K562 (cell line): ENCODE data around the gene TGM1. TPM values are rescaled to one million over a fixed set of nuclear protein-coding genes. Genes with fewer than 3 reads are reported as not detected.

Source experiments
- CHAMP1 ChIP-seq: fragments of 450-650 bp; IDR thresholded peaks from 2 replicates; pipeline ENCODE4 v1.6.1; 2016; ENCODE audit warnings: mild to moderate bottlenecking
- ETV5 ChIP-seq: sonication (generic); formaldehyde crosslinking; IDR thresholded peaks from 2 replicates; pipeline ENCODE4 v1.4.0; 2020; ENCODE audit warnings: low read depth, mild to moderate bottlenecking, missing genetic modification reagents
- FOXK2 ChIP-seq, 2 experiments: fragments of 450-650 bp; IDR thresholded peaks in 1 of 2; conservative IDR thresholded peaks in 1 of 2; 2 replicates each; pipeline ENCODE4 v1.6.1; 2016; ENCODE audit warnings: low read depth in 2 of 2, mild to moderate bottlenecking in 1 of 2
- FOXM1 ChIP-seq, 2 experiments: fragments of 450-650 bp in 1 of 2; sonication (generic) in 1 of 2; formaldehyde crosslinking in 1 of 2; IDR thresholded peaks; 2 replicates each; pipeline versions ENCODE4 v1.6.1 to v1.9.0; 2017 to 2022; ENCODE audit warnings: low read depth in 2 of 2, mild to moderate bottlenecking in 2 of 2, missing genetic modification reagents in 1 of 2, moderate library complexity in 1 of 2
- FUS ChIP-seq: fragments of 200-400 bp; formaldehyde crosslinking; optimal IDR thresholded peaks from 2 replicates; pipeline ENCODE3; 2017; ENCODE audit warnings: low read depth, low read length
- HDAC1 ChIP-seq, 2 experiments: fragments of 450-650 bp; IDR thresholded peaks; 2 replicates each; pipeline ENCODE4 v1.6.1; 2016 to 2017; ENCODE audit warnings: inconsistent platforms in 1 of 2, mild to moderate bottlenecking in 1 of 2, moderate library complexity in 1 of 2
- HMG20A ChIP-seq: fragments of 450-650 bp; formaldehyde crosslinking; conservative IDR thresholded peaks from 2 replicates; pipeline ENCODE4 v1.4.0; 2020; ENCODE audit warnings: mild to moderate bottlenecking, mixed read lengths
- MAZ ChIP-seq, 2 experiments: fragments of 450-650 bp in 1 of 2; sonication (generic) in 1 of 2; formaldehyde crosslinking; IDR thresholded peaks in 1 of 2; conservative IDR thresholded peaks in 1 of 2; 2 replicates each; pipeline versions ENCODE4 v1.4.0 to v1.5.0; 2020; ENCODE audit warnings: mild to moderate bottlenecking in 1 of 2, missing genetic modification reagents in 1 of 2
- MNT ChIP-seq, 2 experiments: fragments of 450-650 bp; conservative IDR thresholded peaks; 2 replicates each; pipeline ENCODE4 v1.6.1; 2017; ENCODE audit warnings: mild to moderate bottlenecking in 2 of 2, moderate library complexity in 2 of 2
- NR2C2 ChIP-seq, 2 experiments: fragments of 200-800 bp in 1 of 2; sonication (Bioruptor generic) in 1 of 2; sonication (generic) in 1 of 2; formaldehyde crosslinking in 1 of 2; IDR thresholded peaks; 2 replicates each; pipeline versions ENCODE4 v1.6.1 to v1.8.0; 2016 to 2022; ENCODE audit warnings: mild to moderate bottlenecking in 1 of 2, missing compliant biosample characterization in 1 of 2, missing genetic modification characterization in 1 of 2, missing genetic modification reagents in 1 of 2
- NR2F6 ChIP-seq: fragments of 450-650 bp; formaldehyde crosslinking; IDR thresholded peaks from 2 replicates; pipeline ENCODE4 v1.4.0; 2020; ENCODE audit warnings: mild to moderate bottlenecking
- ZBTB2 ChIP-seq: fragments of 450-650 bp; IDR thresholded peaks from 2 replicates; pipeline ENCODE4 v1.6.1; 2016; ENCODE audit warnings: antibody characterized with exemption
- polyA plus RNA-seq, 8 experiments: library from polyadenylated mRNA; depleted of rRNA in 4 of 8; stranded (reverse) in 5 of 8; unstranded in 3 of 8; fragments of >200 nt; fragmentation: Nextera tagmentation in 2 of 8; fragmentation: Illumina TruSeq in 1 of 8; extraction: Ambion mirVana in 2 of 8; extraction: Trizol in 1 of 8; gene quantifications; 2 replicates each; pipeline versions ENCODE4 v1.2.1 to v1.2.3, GENCODE V29; 2011 to 2014; ENCODE audit warnings: inconsistent platforms in 1 of 8, missing spikeins in 1 of 8
- total RNA-seq, 7 experiments: library from RNA; depleted of rRNA in 6 of 7; stranded (reverse); fragments of >200 nt in 6 of 7; fragmentation: Illumina TruSeq in 2 of 7; extraction: Trizol in 2 of 7; gene quantifications; 2 replicates each; pipeline versions ENCODE4 v1.2.1 to v1.2.3, GENCODE V29; 2011 to 2021; ENCODE audit warnings: low replicate concordance in 1 of 7
- TF ChIP-seq, protein P1 (sequence below): fragments of 450-650 bp; IDR thresholded peaks from 2 replicates; pipeline ENCODE4 v1.6.1; 2017; ENCODE audit warnings: antibody characterized with exemption, mild to moderate bottlenecking
- TF ChIP-seq, protein P2 (sequence below), 2 experiments: fragments of 200-800 bp in 1 of 2; sonication (Bioruptor generic) in 1 of 2; sonication (generic) in 1 of 2; formaldehyde crosslinking in 1 of 2; IDR thresholded peaks in 1 of 2; conservative IDR thresholded peaks in 1 of 2; 2 replicates each; pipeline versions ENCODE4 v1.5.0 to v1.6.1; 2016 to 2020; ENCODE audit warnings: missing compliant biosample characterization in 1 of 2, missing genetic modification characterization in 1 of 2, missing genetic modification reagents in 1 of 2

Gene TGM1
- total and polyA plus RNA-seq, 9 of the 15 experiments (the other 6 are each of a cell fraction or from before 2014, with no cell fraction given) = 0.13 to 4.4 (median 0.88) TPM

- TF ChIP-seq NR2C2 (CRISPR knock-in tag; IDR thresholded peaks at IDR 0.05) (no peak), NR2C2 (tag; IDR thresholded peaks at IDR 0.05) (0 out of 2 replicates have a peak, but pooled peaks have one; percentile 24), FOXM1 (IDR thresholded peaks at IDR 0.05; ENCODE audit: low read depth) (no peak), FOXM1 (CRISPR knock-in tag; IDR thresholded peaks at IDR 0.05; ENCODE audit: low read depth) (no peak), CHAMP1 (no peak), MAZ (CRISPR knock-in tag; conservative IDR thresholded peaks at IDR 0.05 in 1 of 2, IDR thresholded peaks at IDR 0.05 in 1 of 2) (no peak), FUS (no peak), FOXK2 (conservative IDR thresholded peaks at IDR 0.05 in 1 of 2, IDR thresholded peaks at IDR 0.05 in 1 of 2; ENCODE audit: low read depth in 2 of 2) (0 out of 4 replicates have a peak, but pooled peaks of 1 of the 2 experiments have one; percentile 47), HMG20A (CRISPR knock-in tag) (no peak), ZBTB2 (no peak), MNT (conservative IDR thresholded peaks at IDR 0.05) (0 out of 4 replicates have a peak, but pooled peaks of 1 of the 2 experiments have one; percentile 20), NR2F6 (CRISPR knock-in tag) (no peak), HDAC1 (IDR thresholded peaks at IDR 0.05) (0 out of 4 replicates have a peak, but pooled peaks of 1 of the 2 experiments have one; percentile 8), ETV5 (CRISPR knock-in tag) (no peak)
- TF ChIP-seq, protein P1, sequence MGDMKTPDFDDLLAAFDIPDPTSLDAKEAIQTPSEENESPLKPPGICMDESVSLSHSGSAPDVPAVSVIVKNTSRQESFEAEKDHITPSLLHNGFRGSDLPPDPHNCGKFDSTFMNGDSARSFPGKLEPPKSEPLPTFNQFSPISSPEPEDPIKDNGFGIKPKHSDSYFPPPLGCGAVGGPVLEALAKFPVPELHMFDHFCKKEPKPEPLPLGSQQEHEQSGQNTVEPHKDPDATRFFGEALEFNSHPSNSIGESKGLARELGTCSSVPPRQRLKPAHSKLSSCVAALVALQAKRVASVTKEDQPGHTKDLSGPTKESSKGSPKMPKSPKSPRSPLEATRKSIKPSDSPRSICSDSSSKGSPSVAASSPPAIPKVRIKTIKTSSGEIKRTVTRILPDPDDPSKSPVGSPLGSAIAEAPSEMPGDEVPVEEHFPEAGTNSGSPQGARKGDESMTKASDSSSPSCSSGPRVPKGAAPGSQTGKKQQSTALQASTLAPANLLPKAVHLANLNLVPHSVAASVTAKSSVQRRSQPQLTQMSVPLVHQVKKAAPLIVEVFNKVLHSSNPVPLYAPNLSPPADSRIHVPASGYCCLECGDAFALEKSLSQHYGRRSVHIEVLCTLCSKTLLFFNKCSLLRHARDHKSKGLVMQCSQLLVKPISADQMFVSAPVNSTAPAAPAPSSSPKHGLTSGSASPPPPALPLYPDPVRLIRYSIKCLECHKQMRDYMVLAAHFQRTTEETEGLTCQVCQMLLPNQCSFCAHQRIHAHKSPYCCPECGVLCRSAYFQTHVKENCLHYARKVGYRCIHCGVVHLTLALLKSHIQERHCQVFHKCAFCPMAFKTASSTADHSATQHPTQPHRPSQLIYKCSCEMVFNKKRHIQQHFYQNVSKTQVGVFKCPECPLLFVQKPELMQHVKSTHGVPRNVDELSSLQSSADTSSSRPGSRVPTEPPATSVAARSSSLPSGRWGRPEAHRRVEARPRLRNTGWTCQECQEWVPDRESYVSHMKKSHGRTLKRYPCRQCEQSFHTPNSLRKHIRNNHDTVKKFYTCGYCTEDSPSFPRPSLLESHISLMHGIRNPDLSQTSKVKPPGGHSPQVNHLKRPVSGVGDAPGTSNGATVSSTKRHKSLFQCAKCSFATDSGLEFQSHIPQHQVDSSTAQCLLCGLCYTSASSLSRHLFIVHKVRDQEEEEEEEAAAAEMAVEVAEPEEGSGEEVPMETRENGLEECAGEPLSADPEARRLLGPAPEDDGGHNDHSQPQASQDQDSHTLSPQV = 0 out of 2 replicates have a peak, but pooled peaks have one; percentile 26
- TF ChIP-seq, protein P2, sequence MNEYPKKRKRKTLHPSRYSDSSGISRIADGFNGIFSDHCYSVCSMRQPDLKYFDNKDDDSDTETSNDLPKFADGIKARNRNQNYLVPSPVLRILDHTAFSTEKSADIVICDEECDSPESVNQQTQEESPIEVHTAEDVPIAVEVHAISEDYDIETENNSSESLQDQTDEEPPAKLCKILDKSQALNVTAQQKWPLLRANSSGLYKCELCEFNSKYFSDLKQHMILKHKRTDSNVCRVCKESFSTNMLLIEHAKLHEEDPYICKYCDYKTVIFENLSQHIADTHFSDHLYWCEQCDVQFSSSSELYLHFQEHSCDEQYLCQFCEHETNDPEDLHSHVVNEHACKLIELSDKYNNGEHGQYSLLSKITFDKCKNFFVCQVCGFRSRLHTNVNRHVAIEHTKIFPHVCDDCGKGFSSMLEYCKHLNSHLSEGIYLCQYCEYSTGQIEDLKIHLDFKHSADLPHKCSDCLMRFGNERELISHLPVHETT (CRISPR knock-in tag; conservative IDR thresholded peaks at IDR 0.05 in 1 of 2, IDR thresholded peaks at IDR 0.05 in 1 of 2) = peak in 1 of 2 experiments; percentile 34; a peak in 1 of 4 replicates
Measured at GRCh38 chr14:24271834-24272263, 8.9 kb upstream of the TGM1 start (continued).
